K562 (cell line): ENCODE measurements around the gene ZNF485. TPM values are rescaled to one million over a fixed set of nuclear protein-coding genes. Genes with fewer than 3 reads are reported as not detected.
A peak's percentile ranks its signal among the peaks of the same experiment; 100 is the strongest.

Experiments used
- CAMTA2 ChIP-seq: fragments of 250-450 bp; sonication (Bioruptor Pico); conservative IDR thresholded peaks from 2 replicates; pipeline ENCODE4 v1.5.1; 2022
- CEBPG ChIP-seq, 3 experiments: fragments of 200-800 bp in 1 of 3; sonication (Bioruptor generic) in 1 of 3; sonication (generic) in 1 of 3; formaldehyde crosslinking in 1 of 3; IDR thresholded peaks in 2 of 3; conservative IDR thresholded peaks in 1 of 3; 2 replicates each; pipeline versions ENCODE4 v1.6.1 to v1.8.0; 2016 to 2022; ENCODE audit warnings: missing compliant biosample characterization in 2 of 3, missing genetic modification characterization in 2 of 3, mild to moderate bottlenecking in 1 of 3, missing genetic modification reagents in 1 of 3
- E2F3 ChIP-seq: fragments of 250-450 bp; sonication (Bioruptor Pico); IDR thresholded peaks from 2 replicates; pipeline ENCODE4 v1.4.0; 2020; ENCODE audit warnings: mild to moderate bottlenecking
- ETV1 ChIP-seq: fragments of 450-650 bp; conservative IDR thresholded peaks from 2 replicates; pipeline ENCODE4 v1.6.1; 2016; ENCODE audit warnings: missing genetic modification characterization, control low read depth, low read depth, missing compliant biosample characterization
- HINFP ChIP-seq: fragments of 450-650 bp; conservative IDR thresholded peaks from 2 replicates; pipeline ENCODE4 v1.6.1; 2016; ENCODE audit warnings: missing genetic modification characterization, low read depth, mild to moderate bottlenecking, control low read depth, missing compliant biosample characterization
- IRF2 ChIP-seq: sonication (generic); formaldehyde crosslinking; IDR thresholded peaks from 2 replicates; pipeline ENCODE4 v1.8.1; 2022; ENCODE audit warnings: mild to moderate bottlenecking, missing genetic modification reagents
- IRF9 ChIP-seq: fragments of 450-650 bp; IDR thresholded peaks from 2 replicates; pipeline ENCODE4 v1.6.1; 2016; ENCODE audit warnings: missing biosample characterization, missing genetic modification characterization
- NCOA4 ChIP-seq: fragments of 450-650 bp; IDR thresholded peaks from 2 replicates; pipeline ENCODE4 v1.6.1; 2018; ENCODE audit warnings: mild to moderate bottlenecking; ENCODE audit not compliant: partially characterized antibody
- NFE2L1 ChIP-seq: fragments of 450-650 bp; IDR thresholded peaks from 2 replicates; pipeline ENCODE4 v1.6.1; 2016; ENCODE audit warnings: missing genetic modification characterization, low read depth, mild to moderate bottlenecking, missing compliant biosample characterization, moderate library complexity, borderline replicate concordance
- NKRF ChIP-seq: fragments of 450-650 bp; IDR thresholded peaks from 2 replicates; pipeline ENCODE4 v1.6.1; 2016; ENCODE audit warnings: borderline replicate concordance
- NR0B1 ChIP-seq: fragments of 450-650 bp; IDR thresholded peaks from one replicate; pipeline ENCODE4 v1.6.1; 2018; ENCODE audit warnings: mild to moderate bottlenecking, moderate library complexity; ENCODE audit not compliant: partially characterized antibody
- NR2C1 ChIP-seq, 2 experiments: fragments of 450-650 bp; IDR thresholded peaks; 2 replicates each; pipeline ENCODE4 v1.6.1; 2017; ENCODE audit warnings: mild to moderate bottlenecking in 2 of 2, antibody characterized with exemption in 1 of 2, inconsistent platforms in 1 of 2, missing compliant biosample characterization in 1 of 2, missing genetic modification characterization in 1 of 2
- PTBP1 ChIP-seq: fragments of 200-400 bp; formaldehyde crosslinking; IDR thresholded peaks from 2 replicates; pipeline ENCODE4 v1.6.1; 2017; ENCODE audit warnings: low read depth, low read length
- SIX5 ChIP-seq, 2 experiments: IDR thresholded peaks; 2 replicates each; pipeline ENCODE4 v1.6.1; 2011; ENCODE audit warnings: low read length in 2 of 2, borderline replicate concordance in 1 of 2, low read depth in 1 of 2, mild to moderate bottlenecking in 1 of 2, moderate library complexity in 1 of 2; ENCODE audit not compliant: insufficient read depth in 1 of 2
- SREBF1 ChIP-seq: fragments of 150-350 bp; IDR thresholded peaks from 2 replicates; pipeline ENCODE4 v1.6.1; 2014; ENCODE audit warnings: antibody characterized with exemption, low read depth, low read length, borderline replicate concordance
- STAT5A ChIP-seq: IDR thresholded peaks from 2 replicates; pipeline ENCODE4 v1.6.1; 2012; ENCODE audit warnings: low read length, inconsistent platforms, borderline replicate concordance
- THRB ChIP-seq: fragments of 450-650 bp; formaldehyde crosslinking; conservative IDR thresholded peaks from 2 replicates; pipeline ENCODE4 v1.4.0; 2022; ENCODE audit warnings: mild to moderate bottlenecking, missing genetic modification characterization
- ZNF780A ChIP-seq: fragments of 250-450 bp; sonication (Bioruptor Pico); IDR thresholded peaks from 2 replicates; pipeline ENCODE4 v1.5.0; 2021; ENCODE audit warnings: mild to moderate bottlenecking
- polyA plus RNA-seq, 8 experiments: library from polyadenylated mRNA; depleted of rRNA in 4 of 8; stranded (reverse) in 5 of 8; unstranded in 3 of 8; fragments of >200 nt; fragmentation: Nextera tagmentation in 2 of 8; fragmentation: Illumina TruSeq in 1 of 8; extraction: Ambion mirVana in 2 of 8; extraction: Trizol in 1 of 8; gene quantifications; 2 replicates each; pipeline versions ENCODE4 v1.2.1 to v1.2.3, GENCODE V29; 2011 to 2014; ENCODE audit warnings: inconsistent platforms in 1 of 8, missing spikeins in 1 of 8
- total RNA-seq, 7 experiments: library from RNA; depleted of rRNA in 6 of 7; stranded (reverse); fragments of >200 nt in 6 of 7; fragmentation: Illumina TruSeq in 2 of 7; extraction: Trizol in 2 of 7; gene quantifications; 2 replicates each; pipeline versions ENCODE4 v1.2.1 to v1.2.3, GENCODE V29; 2011 to 2021; ENCODE audit warnings: low replicate concordance in 1 of 7

Gene ZNF485
- total and polyA plus RNA-seq, 9 of the 15 experiments (the other 6 are each of a cell fraction or from before 2014, with no cell fraction given) = 8.0 to 18.7 (median 11.9) TPM

GRCh38 chr10:43574001-43574892 is 32.0 kb upstream of the ZNF485 start, which contains the start of gene ZNF239 (continued):
- no peak for TF ChIP-seq HINFP (tag)
- TF ChIP-seq ETV1 = peak; percentile 88
- no peak for TF ChIP-seq IRF9 (tag)
- TF ChIP-seq THRB = no peak
- TF ChIP-seq IRF2 (CRISPR knock-in tag) = peak; percentile 76
- peak; percentile 86 for TF ChIP-seq SIX5 (IDR thresholded peaks at IDR 0.05; ENCODE audit: borderline replicate concordance in 1 of 2, insufficient read depth in 1 of 2, low read depth in 1 of 2, low read length in 2 of 2)
- no peak for TF ChIP-seq CAMTA2 (CRISPR knock-in tag)
- no peak for TF ChIP-seq PTBP1
- TF ChIP-seq NCOA4 = no peak
- peak; percentile 28 for TF ChIP-seq CEBPG (CRISPR knock-in tag; IDR thresholded peaks at IDR 0.05)
- TF ChIP-seq CEBPG (tag; conservative IDR thresholded peaks at IDR 0.05 in 1 of 2, IDR thresholded peaks at IDR 0.05 in 1 of 2) = no peak; a peak in 1 of 4 replicates
- TF ChIP-seq NR2C1 (IDR thresholded peaks at IDR 0.05) = peak; percentile 88
- TF ChIP-seq NR2C1 (tag; IDR thresholded peaks at IDR 0.05) = peak; percentile 94
- TF ChIP-seq STAT5A = no peak
- TF ChIP-seq NKRF = peak; percentile 96
- TF ChIP-seq SREBF1 = no peak
- TF ChIP-seq NFE2L1 (tag) = no peak
- peak; percentile 73 for TF ChIP-seq E2F3
- no peak for TF ChIP-seq NR0B1
- TF ChIP-seq ZNF780A = no peak
